Measurements from ENCODE around the gene RPL13.

DNA sequence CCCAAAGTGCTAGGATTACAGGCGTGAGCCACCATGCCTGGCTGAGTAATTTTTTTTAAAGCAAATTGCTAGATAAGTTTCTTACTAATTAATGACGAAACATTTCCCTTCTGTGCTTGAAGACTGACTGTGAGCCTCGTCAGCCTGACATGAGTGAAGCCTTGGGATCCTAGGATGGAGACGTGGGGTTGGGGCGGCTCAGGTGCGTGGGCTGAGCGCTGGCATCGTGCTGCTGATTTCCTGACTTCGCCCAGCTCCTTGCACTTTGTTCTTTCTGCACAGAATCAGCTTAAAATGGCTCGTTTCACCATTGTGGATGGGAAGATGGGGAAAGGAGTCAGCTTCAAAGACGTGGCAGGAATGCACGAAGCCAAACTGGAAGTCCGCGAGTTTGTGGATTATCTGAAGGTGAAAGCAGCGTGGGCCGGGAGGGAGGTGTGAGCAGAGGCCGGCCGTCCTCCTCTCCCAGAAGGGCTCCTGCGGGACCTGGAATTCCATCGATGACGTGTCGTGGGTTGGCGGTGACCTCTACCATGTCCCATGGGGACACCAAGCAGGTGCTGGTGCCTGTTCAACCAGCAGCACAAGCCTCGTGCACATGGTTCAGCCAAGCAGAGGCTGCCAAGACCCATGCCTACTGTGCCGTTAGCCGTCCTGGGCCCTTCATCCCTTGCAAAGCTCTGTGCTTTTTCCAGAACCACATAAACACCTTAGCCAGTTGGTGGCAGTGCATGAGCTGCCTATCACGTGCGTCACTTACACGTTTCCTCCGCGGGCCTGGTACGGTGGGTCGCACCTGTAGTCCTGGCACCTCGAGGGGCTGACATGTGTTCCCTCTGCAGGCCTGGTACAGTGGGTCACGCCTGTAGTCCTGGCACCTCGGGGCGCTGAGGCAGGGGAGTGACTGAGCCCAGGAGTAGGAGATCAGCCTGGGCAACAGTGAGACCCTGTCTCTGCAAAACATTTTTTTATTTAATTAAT is 29.8 kb upstream of the RPL13 start:
- TF ChIP-seq JUND (IDR thresholded peaks at IDR 0.05; ENCODE audit: borderline replicate concordance, low read depth, low read length), result no peak
- TF ChIP-seq JUND (tag; IDR thresholded peaks at IDR 0.05; ENCODE audit: borderline replicate concordance, low read depth, low read length), result no peak
- TF ChIP-seq ZBTB7A (IDR thresholded peaks at IDR 0.05; ENCODE audit: borderline replicate concordance, control insufficient read depth, low read depth, low read length), result no peak
- TF ChIP-seq ASH1L (IDR thresholded peaks at IDR 0.05; ENCODE audit: borderline replicate concordance, low read depth, partially characterized antibody), result no peak
- no peak for TF ChIP-seq ZNF197 (CRISPR knock-in tag; IDR thresholded peaks at IDR 0.05; ENCODE audit: low read depth)
- no peak for TF ChIP-seq EGR1 (conservative IDR thresholded peaks at IDR 0.05)
- TF ChIP-seq CTCF (IDR thresholded peaks at IDR 0.05 in 2 of 3, conservative IDR thresholded peaks at IDR 0.05 in 1 of 3; ENCODE audit: insufficient read depth in 2 of 3, low read depth in 1 of 3, low read length in 3 of 3), result no peak
- TF ChIP-seq RCOR1 (IDR thresholded peaks at IDR 0.05; ENCODE audit: borderline replicate concordance in 1 of 2, low read depth in 2 of 2, low read length in 2 of 2), result no peak
- TF ChIP-seq STAT6 (CRISPR knock-in tag; IDR thresholded peaks at IDR 0.05), result no peak
- TF ChIP-seq ZNF707 (CRISPR knock-in tag; conservative IDR thresholded peaks at IDR 0.05), result no peak
- TF ChIP-seq RFX5 (IDR thresholded peaks at IDR 0.05; ENCODE audit: low read depth, low read length), result no peak
- TF ChIP-seq TRIM24 (IDR thresholded peaks at IDR 0.05), result no peak
- no peak for TF ChIP-seq HIVEP1 (CRISPR knock-in tag; IDR thresholded peaks at IDR 0.05)
